Left colon (tissue), 2 donors: ENCODE results near the gene OLA1. TPM values are rescaled to one million over a fixed set of nuclear protein-coding genes. Genes with fewer than 3 reads are reported as not detected.
"Not testable (repeated sequence)": the region's sequence is repeated elsewhere in the genome, so short reads cannot be mapped to it uniquely, and the experiment has no call there.

ENCODE experiments used
- ATAC-seq: fragments of 200-7000 bp; cut with Tn5 transposase; one replicate; pipeline ENCODE4 v1.9.1; 2020; ENCODE audit warnings: mild to moderate bottlenecking, moderate library complexity
- DNase-seq, 2 donors: peaks; one replicate each; pipeline ENCODE4 v3.0.0-alpha.2; 2020
- intact Hi-C, 2 donors: fragments of 100-400 bp; cut with DNase I in 1 of 2; cut with micrococcal nuclease in 1 of 2; formaldehyde crosslinking; loops; one replicate each; pipeline versions ENCODE4 v1.11.2 to v1.14.0; 2022; cut with DNase I, micrococcal nuclease
- long read RNA-seq: library from polyadenylated mRNA; unstranded; transcript quantifications from one replicate; pipeline ENCODE4 v2.0.0, GENCODE V29; 2021
- total RNA-seq, 2 donors: library from RNA; stranded (reverse); fragmentation: NEBNext Ultra II Directional; extraction: Animal tissue kit (Norgen Biotek cat#: 25700); gene quantifications; one replicate each; pipeline ENCODE4 v1.2.1, GENCODE V29; 2021
- donor health status: DM: no; HTN: no; CAD: no.
- donor health status: DM: yes; HTN: yes; CAD: no.

The OLA1 gene
- 10 to 100 TPM; 59.2 to 67.2 TPM for total RNA-seq
- long read RNA-seq, full-length matches to known transcripts, result 51 of 64 reads
- long read RNA-seq, partial matches to known transcripts, result 3 of 64 reads
- long read RNA-seq, other reads (novel, unspliced or antisense), result 10 of 64 reads

GRCh38 chr2:174248187-174248997, at the start of gene OLA1:
Gene OLA1 (minus strand): TSS chr2:174248532. CDS start chr2:174246815, 1,717 bp downstream.
- DNase-seq (peak; percentile 95 to 97), ATAC-seq (peak; percentile 98)
- intact Hi-C loops, result no loop called here

- ATAC-seq (no peak), DNase-seq (no peak)
- intact Hi-C loops, result no loop called here
Observed at GRCh38 chr2:174292908-174293307, 44.6 kb upstream of the OLA1 start.

GRCh38 chr2:174286172-174286571, 37.8 kb upstream of the OLA1 start:
- intact Hi-C loops, result no loop called here
- DNase-seq (no peak), ATAC-seq (no peak)

GRCh38 chr2:174282441-174282840, 34.1 kb upstream of the OLA1 start:
- intact Hi-C loops, result no loop called here
- DNase-seq (no peak), ATAC-seq (no peak)

- ATAC-seq (no peak), DNase-seq (no peak)
- intact Hi-C loops, result no loop called here
Observed at GRCh38 chr2:174281736-174282135, 33.4 kb upstream of the OLA1 start.

DNA sequence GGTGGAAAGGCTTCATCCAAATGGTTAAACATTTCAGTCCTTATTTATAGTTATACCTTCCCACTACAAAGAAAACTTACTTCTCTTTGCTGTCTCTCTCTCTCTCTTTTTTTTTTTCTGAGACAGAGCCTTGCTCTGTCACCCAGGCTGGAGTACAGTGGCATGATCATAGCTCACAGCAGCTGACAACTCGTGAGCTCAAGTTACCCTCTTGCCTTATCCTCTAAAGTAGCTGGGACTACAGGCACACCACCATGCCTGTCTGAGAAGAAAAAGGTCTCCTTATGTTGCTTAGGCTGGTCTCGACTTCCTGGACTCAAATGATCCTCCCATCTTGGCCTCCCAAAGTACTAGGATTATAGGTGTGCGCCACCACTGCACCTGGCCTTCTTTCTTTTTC, 32.3 kb upstream of the OLA1 start:
- no peak for ATAC-seq
- no peak for DNase-seq
- intact Hi-C loops, result no loop called here

GRCh38 chr2:174270263-174270662, 21.9 kb upstream of the OLA1 start:
- intact Hi-C loops, DNase-seq, ATAC-seq: not testable (repeated sequence)

DNA sequence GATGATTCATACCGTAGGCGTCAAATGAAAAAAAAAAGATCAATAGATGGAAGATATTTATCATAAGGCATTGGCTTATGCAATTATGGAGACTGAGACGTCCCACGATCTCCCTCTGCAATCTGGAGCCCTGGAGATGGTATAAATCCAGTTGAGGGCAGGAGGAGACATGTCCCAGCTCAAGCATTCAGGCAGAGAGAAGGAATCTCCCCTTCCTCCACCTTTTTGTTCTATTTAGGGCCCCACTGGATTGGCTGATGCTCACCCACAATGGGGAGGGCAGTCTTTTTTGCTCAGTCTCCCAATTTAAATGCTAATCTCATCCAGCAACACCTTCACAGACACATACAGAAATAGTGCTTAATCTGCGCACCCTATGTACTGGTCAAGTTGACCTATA, 18.0 kb upstream of the OLA1 start:
- no peak for ATAC-seq
- intact Hi-C loops, result no loop called here
- no peak for DNase-seq

DNA sequence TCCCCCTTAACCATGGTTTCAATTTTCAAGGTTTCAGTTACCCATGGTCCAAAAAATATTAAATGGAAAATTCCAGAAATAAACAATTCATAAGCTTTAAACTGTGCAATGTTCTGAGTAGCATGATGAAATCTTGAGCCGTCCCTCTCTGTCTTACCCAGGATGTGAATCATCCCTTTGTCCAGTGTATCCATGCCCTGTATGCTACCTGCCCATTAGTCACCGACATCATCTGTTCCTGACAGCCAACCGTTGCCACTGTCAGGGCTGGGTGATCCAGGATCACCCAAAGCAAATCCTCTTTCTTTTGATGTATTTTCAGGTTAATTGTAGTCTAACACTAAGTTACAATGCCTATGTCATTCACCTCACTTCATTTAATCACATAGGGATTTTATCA, 15.7 kb upstream of the OLA1 start:
- intact Hi-C loops, result no loop called here
- DNase-seq, result no peak
- ATAC-seq, result no peak

DNA sequence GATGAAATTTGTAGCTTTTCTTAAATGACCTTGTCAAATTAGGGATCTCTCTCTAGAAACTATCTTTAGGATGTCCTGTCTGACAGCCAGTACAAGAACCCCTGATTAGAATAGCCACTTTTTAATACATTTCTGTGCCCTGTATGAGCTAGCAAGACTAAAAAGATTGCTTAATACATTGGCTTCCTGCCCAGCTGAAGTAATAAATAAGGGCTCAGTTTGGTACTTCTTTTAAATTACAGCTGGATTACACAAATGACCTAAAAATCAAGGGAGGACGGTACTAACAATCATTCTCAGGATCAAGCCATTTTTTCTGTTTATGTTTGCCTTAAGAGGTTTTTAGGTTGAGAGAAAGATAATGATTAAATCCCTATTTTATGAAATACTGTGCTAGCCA, 11.6 kb upstream of the OLA1 start:
- ATAC-seq (no peak), DNase-seq (no peak)
- intact Hi-C loops, result no loop called here

GRCh38 chr2:174254267-174254666, 5.9 kb upstream of the OLA1 start:
- no peak for ATAC-seq
- intact Hi-C loops, result no loop called here
- DNase-seq, result no peak

DNA sequence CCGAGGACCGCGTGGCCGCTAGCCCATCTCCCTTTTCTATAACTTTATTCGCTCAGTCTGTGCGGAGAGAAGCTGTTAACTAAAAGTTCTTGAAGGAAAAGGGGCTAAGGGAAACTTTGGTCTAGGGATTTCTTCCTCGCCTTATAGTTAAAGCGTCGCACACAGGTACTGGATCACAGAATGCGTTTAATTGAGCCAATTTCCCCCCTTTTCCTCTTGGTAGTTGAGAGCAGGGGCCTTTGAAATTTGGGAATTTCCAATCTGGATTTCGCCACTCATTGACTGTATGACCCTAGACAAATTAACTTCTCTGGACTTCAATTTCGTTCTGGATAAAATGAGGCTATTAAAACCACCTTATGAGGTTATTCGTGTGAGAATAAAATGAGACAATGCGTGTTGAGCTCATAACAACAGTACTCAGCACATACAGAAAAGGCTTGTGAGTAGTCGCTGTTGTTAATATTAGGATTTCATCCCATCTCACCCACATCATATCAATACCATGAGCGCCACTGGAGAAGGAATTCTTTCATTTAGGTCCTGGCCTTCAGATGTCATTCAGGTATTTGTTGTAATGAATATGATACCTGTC, 763 bp upstream of the OLA1 start:
- intact Hi-C loops, result no loop called here
- DNase-seq, result no peak
- no peak for ATAC-seq

DNA sequence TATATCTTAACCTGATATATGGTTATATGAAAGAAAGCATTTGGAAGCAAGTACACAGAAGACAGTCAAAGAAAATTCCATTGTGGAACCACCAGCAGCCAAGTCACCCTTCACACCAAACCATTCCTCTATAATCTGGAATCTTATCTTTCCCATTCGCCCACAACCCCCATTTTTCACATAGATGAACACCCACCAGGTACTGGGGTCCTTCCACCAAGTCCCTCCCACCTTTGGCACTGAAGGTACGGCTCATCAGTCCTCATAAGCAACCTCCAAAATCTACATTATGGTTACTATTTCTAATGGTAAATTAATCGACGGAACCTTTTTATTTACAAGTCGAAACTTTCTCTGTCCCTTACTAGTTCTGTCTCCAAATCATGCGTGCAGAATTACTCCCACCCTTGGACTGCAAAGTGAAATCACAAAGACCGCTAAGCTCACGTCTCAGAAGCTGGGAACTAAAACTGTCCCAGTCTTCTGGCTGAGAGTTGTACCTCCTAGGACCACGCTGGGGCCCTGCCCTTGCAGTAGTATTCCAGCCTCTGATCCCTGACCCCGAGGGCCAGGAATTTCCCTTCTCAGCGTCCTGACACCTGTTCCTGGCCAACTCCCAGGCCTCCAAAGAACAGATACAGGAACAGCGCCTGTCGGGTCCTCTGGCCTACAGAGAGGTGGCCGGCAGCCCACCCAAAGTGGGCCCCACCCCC, 702 bp downstream of the OLA1 start:
- DNase-seq, result peak in 1 of 2 donors; percentile 38
- ATAC-seq, result peak; percentile 53
- intact Hi-C loops, result no loop called here

GRCh38 chr2:174246944-174247381, 1.4 kb downstream of the OLA1 start:
- intact Hi-C loops, result no loop called here
- no peak for ATAC-seq
- no peak for DNase-seq

GRCh38 chr2:174245628-174246027, 2.7 kb downstream of the OLA1 start:
- intact Hi-C loops, ATAC-seq, DNase-seq: not testable (repeated sequence)

DNA sequence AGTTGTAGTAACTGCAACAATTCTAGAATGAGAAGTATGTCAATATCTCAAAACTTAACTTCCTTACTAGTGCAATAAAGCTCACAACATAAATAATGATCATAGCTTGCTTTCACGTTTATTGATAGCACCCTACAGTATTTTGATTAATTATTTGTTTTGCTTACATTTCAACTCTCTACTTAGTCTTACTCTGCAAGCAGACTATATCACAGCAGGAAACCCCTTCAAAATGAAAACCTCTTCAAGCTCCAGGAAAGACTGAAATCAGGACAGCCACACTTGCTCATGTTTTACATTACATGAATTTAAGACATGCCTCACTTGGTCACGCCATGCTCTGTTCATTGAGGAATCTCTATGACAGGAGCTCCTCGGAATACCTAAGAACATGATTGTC, 3.3 kb downstream of the OLA1 start:
- DNase-seq (no peak), ATAC-seq (no peak)
- intact Hi-C loops, result no loop called here

DNA sequence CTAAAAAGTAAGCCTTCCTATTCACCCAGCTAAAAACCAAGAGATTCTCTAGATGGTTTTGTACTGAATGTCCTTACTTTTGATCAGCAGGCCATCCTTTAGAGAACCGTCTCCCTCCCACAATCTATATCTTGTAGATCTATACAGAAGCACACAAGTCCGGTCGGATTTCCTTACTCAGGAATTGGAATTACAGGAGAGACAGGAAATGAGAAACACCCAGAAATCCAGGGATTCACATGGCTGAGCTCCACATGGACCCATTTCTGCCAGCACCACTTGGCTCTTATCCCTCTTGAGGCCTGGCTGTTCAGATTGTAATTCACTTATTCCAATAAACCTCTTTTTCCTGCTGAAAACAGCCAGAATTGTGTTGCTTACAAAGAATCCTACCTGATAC, 4.5 kb downstream of the OLA1 start:
- DNase-seq, result no peak
- intact Hi-C loops, result no loop called here

DNA sequence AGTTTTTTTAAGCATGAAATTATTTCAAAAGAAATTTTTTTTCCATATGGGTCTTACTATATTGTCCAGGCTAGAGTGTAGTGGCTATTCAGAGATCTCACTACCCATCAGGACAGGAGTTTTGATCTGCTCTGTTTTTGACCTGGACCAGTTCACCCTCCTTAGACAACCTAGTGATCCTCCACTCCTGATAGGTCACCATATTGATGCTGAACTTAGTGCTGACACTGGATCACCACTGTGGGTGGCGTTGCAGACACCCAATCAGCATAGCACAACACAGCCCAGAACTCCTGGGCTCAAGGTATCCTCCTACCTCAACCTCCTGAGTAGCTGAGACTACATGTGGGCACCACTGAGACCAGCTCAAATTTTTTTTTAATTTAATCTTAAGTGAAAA, 8.2 kb downstream of the OLA1 start:
- DNase-seq, result no peak
- ATAC-seq, result no peak
- intact Hi-C loops, result no loop called here

More for the DNA sequence above, 4.5 kb downstream of the OLA1 start:
- ATAC-seq, result no peak

DNA sequence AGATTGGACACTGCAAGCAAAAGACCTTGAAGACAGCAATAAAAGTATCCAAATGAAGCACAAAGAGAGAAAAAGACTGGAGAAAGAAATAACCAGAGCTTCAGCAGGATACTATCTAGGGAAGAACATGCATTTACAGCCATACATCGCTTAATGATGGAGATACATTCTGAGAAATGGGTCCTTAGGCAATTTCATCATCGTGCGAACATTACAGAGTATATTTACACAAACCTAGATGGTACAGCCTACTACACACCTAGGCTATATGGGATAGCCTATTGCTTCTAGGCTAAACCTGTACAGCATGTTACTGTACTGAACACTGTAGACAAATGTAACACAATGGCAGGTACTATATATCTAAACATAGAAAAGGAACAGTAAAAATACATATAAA, 11.9 kb downstream of the OLA1 start:
- intact Hi-C loops, result no loop called here
- ATAC-seq (no peak), DNase-seq (no peak)

DNA sequence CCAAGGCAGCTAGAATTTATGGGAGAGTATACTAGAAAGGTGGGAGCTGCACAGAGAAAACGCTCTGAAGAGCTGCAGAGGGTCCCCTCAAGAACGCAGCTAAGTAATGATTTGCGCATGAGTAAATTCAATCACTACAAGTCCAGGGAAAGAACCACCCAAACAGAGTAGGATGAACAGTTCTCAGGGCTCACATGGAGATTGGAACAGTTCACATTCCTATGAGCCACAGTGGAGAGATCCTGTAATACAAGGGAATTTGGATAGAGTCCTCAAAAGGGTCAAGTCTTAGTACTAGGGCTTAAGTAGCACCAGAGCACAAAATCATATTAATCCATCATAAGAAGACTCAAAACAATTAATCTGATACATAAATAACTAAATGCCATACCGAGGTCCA, 12.7 kb downstream of the OLA1 start:
- intact Hi-C loops, result no loop called here
- no peak for DNase-seq
- no peak for ATAC-seq
